Stimulated activated naive CD4-positive, alpha-beta T cell treated with Interleukin-2 at 50 U/mL for 16 hours (primary cell): ENCODE results near the gene PRR30.

ENCODE experiments used
- DNase-seq: peaks from one replicate; lab custom pipeline; 2025; lab: John Stamatoyannopoulos, UW

The PRR30 gene

DNA sequence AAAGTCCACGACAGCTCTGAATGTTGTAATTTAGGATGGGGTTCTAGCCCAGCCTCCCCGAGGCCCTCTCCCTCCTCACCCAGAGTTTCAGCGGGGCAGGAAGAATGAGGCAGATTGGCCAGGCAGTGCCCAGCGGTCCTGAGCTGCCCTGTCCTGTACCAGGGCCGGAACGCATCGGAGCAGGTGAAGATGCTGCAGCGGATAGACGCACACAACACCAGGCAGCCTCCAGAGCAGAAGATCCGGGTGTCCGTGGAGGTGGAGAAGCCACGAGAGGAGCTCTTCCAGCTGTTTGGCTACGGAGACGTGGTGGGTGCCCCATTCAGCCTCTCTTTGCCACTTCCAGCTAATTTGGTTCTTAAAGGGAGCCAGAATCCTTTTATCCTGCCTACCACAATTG, 41.9 kb downstream of the PRR30 start:
- no peak for DNase-seq

DNA sequence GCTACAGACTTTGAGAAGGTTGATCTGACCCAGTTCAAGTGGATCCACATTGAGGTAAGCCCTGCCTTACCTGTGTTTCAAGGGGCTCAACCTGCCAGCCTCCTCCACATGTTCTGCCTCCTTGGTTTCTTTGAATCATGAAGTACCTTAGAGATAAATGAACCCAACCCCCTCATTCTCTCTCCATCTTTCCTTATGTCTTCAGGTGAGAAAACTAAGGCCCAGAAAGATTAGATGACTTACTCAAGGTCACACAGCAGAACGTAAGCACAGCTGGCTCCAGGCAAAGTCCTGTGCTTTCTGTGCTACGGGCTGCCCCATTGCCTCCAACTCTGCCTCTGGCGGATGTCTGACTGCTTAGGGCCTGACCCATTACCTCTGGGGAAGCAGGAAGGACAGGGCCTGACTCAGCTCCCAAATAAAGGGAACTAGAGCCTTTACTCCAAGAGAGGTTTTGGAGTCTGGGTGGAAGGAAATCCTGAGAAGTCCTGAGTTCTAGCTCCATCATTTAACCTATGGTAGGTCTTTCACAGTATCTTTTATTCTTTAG, 42.4 kb downstream of the PRR30 start:
- no peak for DNase-seq

GRCh38 chr2:27095745-27096651, 43.2 kb downstream of the PRR30 start:
- DNase-seq = peak; percentile 26

DNA sequence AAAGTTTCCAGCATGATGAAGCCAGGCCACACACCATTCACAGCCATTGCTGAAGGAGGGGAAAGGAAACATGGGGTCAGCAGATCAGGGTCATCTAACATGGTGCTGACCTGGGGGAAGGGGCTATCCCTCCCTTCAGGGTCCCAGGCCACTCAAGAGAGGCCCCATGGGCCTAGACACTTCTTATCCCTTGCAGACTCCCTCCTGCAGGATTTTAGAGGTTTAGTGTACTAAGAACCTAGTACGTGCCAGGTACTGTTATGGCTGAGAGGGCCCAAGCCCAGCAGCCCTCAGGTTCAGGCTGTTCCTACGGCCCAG, 43.8 kb downstream of the PRR30 start:
- no peak for DNase-seq

DNA sequence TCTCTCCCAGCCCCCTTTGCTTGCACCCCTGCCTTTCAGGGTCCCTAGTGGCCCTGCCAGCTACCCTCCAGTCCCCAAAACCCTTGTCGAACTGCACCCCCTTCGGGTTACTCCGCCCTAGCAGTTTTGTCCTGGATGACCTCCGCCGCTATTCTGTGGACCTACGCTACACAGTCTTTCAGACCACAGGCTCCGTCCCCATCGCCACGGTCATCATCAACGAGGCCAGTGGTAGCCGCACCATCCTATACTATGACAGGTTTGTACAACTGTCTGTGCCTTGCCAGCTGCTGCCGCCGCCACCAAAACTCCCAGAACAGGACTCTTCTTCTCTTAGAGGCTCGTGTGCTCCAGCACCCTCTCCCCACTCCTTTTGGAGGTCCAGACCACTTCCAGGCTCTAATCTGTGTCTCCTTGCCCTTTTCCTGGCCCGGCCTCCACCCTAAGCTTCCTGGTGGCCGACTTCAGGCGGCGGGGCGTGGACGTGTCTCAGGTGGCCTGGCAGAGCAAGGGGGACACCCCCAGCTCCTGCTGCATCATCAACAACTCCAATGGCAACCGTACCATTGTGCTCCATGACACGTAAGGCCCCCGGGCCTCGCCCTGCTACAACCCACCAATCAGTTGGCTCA, 44.7 kb downstream of the PRR30 start:
- DNase-seq = no peak

DNA sequence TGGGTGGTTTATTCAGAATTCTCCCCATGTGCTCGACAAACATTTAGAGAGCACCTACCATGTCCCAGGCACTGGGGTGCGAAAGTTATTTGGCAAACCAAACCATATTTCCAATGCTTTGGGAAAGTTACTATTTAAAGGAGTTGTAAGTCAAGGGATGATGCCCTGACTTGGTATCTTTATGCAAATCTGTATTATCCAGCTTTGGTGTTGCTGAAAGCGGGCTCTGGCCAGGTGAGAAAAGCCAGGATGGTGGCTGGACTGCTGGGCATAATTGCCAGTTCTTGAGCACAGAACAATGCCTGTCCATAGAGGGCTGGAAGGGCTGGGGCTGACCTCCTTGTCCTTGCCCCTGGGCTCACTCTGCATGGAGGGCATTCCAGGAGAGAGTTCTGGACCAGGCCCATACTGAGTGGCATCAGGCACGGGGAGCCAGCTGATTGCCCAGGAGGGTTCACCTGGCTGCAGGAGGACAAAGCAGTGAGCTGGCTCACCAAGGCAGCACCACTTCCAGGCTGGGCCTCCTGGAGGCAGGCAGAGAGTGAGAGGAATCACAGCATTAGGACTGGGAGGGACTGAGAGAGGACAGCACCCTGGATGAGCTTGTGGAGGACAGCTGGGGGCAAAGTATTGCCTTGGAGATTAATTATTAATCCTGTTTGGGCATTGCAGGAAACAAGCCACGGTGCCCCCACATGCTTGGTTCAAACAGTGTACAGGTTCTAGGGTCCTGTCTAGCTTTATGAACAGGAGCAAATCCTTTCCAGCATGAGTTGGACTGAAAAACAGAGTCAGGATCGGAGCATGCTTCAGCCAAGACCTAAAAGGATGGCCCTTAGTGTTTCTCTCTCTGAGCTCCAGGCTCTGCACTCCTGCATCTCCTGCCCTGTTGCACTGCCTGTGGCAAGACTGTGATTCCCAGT, 45.5 kb downstream of the PRR30 start:
- DNase-seq = no peak

DNA sequence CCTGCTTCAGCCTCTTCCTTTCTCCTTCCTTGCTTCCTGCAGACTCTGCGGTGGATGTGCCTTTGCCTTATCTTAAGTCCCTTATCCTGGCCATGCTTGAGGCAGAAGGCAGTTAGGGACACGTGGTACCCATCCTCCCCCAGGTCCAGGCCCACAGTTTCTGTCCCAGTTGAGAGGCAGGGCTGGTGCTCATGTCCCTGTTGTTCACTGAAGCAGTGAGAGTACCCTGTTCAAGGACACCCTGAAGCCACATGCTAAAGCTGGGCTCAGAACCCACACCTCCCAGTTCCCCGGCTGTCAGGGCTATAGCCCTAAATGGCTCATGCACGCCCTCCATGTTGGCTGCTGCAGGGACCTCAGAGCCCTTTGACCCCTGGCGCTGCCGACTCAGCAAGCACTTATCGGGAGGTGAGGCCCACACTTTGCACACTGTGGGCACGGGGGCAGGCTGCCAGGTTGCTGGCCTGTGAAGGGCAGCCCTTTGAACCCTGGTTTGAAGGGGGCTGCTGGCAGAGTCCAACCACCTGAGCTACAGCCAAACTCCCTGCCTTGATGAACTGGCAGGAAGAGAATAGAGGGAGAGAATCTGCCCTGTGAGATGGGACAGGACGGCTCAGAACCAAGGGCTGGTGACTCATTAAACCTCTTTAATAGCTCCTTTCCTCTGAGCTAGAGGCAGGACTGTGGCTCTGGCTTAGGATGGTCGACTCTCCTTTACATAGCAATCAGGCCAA, 46.3 kb downstream of the PRR30 start:
- DNase-seq = no peak

DNA sequence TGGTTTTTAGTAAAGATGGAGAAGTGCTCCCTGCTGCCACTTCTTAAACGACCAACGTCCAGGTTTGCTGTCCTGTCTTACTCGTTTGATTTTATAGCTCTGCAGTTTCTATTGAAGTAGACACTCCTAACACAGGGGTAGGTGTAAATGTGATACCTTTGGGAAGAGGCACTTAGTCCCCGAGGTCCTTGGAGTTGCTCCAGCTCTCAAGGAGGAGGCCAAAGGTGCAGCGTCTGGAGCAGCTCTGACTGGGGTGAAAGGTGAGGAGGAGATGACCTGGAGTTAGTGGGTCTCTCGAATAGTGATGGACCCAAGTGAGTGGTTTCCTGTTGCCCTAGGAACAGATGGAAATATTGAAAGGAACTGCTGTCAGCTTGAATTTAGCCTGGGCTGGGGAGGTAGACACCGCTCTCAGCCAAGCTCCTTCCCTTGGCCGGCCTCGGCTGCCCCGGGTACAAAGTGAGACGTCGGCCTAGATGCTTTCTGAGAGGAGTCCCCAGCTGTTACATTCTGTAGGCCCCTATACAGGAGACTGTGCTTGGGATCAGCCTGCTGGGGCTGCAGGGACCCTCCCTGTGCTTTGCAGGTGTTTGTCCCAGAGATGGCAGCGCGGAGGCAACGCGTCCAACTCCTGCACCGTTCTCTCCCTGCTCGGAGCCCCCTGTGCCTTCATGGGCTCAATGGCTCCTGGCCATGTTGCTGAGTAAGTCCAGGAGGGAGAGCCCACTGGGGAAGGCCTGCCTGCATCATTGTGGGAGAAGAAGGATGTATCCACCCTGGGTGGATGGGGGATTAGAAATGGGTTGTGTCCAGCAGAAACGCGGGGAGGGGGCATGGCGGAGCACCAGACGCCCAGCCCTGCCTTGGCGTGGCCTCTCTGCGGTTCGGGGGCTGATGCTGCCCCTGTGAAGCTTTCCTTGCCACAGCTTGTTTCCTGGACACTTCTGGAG, 47.2 kb downstream of the PRR30 start:
- no peak for DNase-seq

- DNase-seq = no peak
Observed at GRCh38 chr2:27089111-27089954, 49.9 kb downstream of the PRR30 start.

- DNase-seq = no peak
Observed at GRCh38 chr2:27088634-27089033, 50.6 kb downstream of the PRR30 start.

GRCh38 chr2:27087823-27088410, 51.3 kb downstream of the PRR30 start:
- no peak for DNase-seq
